Neural crest cell (in vitro differentiated cells): ENCODE data around the gene PRKCE. TPM values are rescaled to one million over a fixed set of nuclear protein-coding genes. Genes with fewer than 3 reads are reported as not detected.

Experiments
- DNase-seq: peaks from one replicate; pipeline ENCODE4 v3.0.0; 2021; ENCODE audit warnings: low read depth, mixed read lengths, low spot score
- H3K27ac Mint-ChIP-seq: one replicate; pipeline ENCODE4 v1.8.0; 2021; ENCODE audit warnings: mild to moderate bottlenecking, mixed read lengths; ENCODE audit not compliant: unreplicated experiment
- H3K27me3 Mint-ChIP-seq: 2 replicates; pipeline ENCODE4 v1.8.0; 2021; ENCODE audit warnings: low read depth, mild to moderate bottlenecking, mixed read lengths
- H3K36me3 Mint-ChIP-seq: 2 replicates; pipeline ENCODE4 v1.8.0; 2021; ENCODE audit warnings: low read depth, mild to moderate bottlenecking, mixed read lengths
- H3K4me1 Mint-ChIP-seq: 2 replicates; pipeline ENCODE4 v1.8.0; 2021; ENCODE audit warnings: mixed read lengths
- H3K4me3 Mint-ChIP-seq: one replicate; pipeline ENCODE4 v1.8.0; 2021; ENCODE audit warnings: mild to moderate bottlenecking, mixed read lengths
- H3K9me3 Mint-ChIP-seq: 2 replicates; pipeline ENCODE4 v1.8.0; 2021; ENCODE audit warnings: mixed read lengths
- total RNA-seq: library from RNA; stranded (reverse); gene quantifications from 2 replicates; pipeline ENCODE4 v1.2.1, GENCODE V29; 2021
- TF ChIP-seq, protein P1 (sequence below): fragments of 200-600 bp; sonication (generic); conservative IDR thresholded peaks from 2 replicates; pipeline ENCODE4 v1.5.0; 2021; ENCODE audit warnings: antibody characterized with exemption, mild to moderate bottlenecking

The PRKCE gene
- total RNA-seq, 1 donor from 2014 or later = 15.6 TPM

DNA sequence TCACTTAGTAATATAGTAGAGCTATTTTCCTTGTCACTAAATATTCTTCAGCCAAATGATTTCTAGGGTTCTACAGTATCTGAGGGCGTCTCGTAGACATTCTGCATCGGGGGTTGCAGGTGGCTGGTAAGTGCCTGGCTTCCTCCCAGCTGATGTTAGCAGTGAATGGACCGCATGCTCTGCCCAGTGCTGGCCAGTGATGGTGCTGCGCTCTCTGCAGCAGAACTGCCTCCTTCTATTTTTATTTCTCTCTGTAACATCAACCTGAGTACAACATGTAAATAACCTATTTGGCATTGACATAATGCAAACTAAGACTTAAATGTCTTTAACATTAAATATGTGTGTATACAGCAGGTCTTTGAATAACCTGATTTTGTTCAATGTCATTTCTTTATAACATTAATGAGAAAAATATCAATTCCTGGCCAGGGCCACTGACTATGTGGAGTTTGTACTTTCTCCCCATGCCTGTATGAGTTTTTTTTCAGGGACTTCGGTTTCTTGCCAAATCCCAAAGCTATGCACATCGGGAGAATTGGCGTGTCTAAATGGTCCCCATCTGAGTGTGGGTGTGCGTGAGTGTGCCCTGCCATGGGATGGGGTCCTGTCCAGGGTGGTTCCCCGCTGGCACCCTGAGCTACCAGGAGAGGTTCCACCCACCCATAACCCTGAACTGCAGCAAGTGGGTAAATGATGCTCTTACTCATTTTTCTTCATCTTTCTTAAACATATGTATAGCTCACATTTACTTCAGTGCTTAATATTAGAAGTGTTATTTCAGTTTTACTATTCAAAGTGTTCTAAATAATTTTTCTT lies 367.5 kb downstream of the PRKCE start:
- TF ChIP-seq, protein P1, sequence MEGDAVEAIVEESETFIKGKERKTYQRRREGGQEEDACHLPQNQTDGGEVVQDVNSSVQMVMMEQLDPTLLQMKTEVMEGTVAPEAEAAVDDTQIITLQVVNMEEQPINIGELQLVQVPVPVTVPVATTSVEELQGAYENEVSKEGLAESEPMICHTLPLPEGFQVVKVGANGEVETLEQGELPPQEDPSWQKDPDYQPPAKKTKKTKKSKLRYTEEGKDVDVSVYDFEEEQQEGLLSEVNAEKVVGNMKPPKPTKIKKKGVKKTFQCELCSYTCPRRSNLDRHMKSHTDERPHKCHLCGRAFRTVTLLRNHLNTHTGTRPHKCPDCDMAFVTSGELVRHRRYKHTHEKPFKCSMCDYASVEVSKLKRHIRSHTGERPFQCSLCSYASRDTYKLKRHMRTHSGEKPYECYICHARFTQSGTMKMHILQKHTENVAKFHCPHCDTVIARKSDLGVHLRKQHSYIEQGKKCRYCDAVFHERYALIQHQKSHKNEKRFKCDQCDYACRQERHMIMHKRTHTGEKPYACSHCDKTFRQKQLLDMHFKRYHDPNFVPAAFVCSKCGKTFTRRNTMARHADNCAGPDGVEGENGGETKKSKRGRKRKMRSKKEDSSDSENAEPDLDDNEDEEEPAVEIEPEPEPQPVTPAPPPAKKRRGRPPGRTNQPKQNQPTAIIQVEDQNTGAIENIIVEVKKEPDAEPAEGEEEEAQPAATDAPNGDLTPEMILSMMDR = no peak
- Mint-ChIP-seq H3K9me3 (peaks cover 4% of the 10 kb centered on the region), H3K36me3 (peaks cover 20% of the 10 kb centered on the region), H3K4me1 (peaks cover 19% of the 10 kb centered on the region), H3K4me3 (no peak overlapping the region), H3K27me3 (no peaks in the 10 kb centered on the region), H3K27ac (no peak overlapping the region)
- DNase-seq = no peak

DNA sequence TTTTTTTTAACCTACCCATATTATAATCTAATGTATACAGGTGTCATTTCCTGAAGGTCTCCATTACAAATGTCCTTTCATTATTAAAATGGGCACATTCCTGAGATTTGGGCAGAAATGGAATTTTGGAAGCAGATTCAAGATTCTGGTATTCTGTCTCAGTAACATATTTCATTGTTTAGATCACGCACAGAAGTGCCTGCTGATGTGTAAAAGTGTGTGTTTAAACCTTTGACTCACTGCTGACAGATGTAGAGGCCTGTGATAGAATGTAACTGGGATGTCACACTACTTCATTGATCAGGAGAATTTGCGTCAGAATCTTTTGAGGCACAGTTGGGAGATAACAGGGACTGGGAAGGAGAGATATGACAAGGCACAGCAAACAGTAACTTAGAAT lies 368.9 kb downstream of the PRKCE start:
- TF ChIP-seq, protein P1 = no peak
- peaks cover 20% of the 10 kb centered on the region for H3K36me3 Mint-ChIP-seq
- peaks cover 10% of the 10 kb centered on the region for H3K4me1 Mint-ChIP-seq
- H3K27ac Mint-ChIP-seq = no peak overlapping the region
- no peaks in the 10 kb centered on the region for H3K27me3 Mint-ChIP-seq
- H3K4me3 Mint-ChIP-seq = no peak overlapping the region
- peaks cover 4% of the 10 kb centered on the region for H3K9me3 Mint-ChIP-seq
- no peak for DNase-seq

DNA sequence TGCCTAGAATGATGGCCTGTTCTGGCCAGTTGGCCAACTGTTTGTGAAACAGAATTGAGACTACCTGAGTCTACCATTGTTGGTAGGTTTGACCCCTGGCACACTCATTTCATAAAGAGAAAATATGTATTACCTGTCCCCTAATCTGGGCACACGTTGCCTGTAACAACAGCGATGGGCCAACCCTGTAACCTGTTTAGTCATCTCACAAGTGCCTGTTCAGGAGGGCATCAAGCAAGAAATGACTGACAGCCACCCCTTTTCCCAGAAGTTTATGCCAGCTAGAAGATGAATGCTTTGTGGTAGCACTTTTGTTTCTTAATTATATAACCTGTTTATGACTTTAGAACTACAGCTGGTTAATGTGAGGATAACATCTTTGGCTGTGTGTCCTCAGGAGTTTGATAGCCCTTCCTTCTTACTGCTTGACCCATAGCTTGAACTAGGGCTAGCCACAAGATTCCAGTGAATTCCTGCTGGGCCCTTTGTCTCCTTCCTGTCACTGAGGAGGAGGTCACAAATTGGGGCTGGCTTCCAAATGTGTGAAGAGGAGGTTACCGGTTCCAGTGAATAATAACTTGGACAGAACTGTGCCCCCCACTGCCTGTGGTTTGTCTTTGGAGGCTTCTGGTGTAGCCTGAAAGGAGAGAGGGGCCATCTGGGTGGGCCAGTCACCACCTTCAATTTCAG lies 371.8 kb downstream of the PRKCE start:
- no peaks in the 10 kb centered on the region for H3K4me1 Mint-ChIP-seq
- no peaks in the 10 kb centered on the region for H3K27me3 Mint-ChIP-seq
- DNase-seq = no peak
- peaks cover 4% of the 10 kb centered on the region for H3K9me3 Mint-ChIP-seq
- no peak overlapping the region for H3K4me3 Mint-ChIP-seq
- peaks cover 12% of the 10 kb centered on the region for H3K36me3 Mint-ChIP-seq
- TF ChIP-seq, protein P1 = no peak
- peak overlapping the region; percentile 12 for H3K27ac Mint-ChIP-seq

DNA sequence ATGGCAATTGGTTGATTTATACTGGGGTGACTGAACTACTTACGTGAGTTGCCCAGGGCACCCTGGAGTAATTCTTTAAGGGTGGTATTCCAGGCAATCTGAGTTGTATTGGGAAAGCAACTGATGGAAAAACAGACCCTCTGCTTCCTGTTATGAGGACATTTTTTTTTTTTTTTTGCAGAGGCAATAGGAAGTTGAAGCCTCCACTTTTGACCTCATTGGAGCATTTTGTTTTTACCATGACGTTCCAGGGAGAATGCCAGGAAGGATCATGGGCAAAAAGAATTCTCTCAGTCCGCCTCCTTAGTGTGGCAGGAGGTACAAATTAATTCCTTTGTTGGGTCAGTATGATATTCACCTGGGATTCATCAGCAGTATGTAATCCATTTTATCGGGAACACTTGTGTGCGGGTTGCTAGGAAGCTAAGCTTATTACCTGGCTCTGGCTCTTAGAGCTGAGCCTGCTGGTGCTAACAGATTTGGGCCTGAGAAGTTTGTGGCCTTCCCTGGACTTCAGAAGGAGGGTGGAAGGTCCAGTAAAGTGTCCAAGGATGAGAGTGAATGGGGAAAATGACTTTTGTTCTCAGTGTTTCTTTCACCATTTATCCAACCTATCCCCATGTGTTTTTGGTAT lies 372.8 kb downstream of the PRKCE start:
- peaks cover 12% of the 10 kb centered on the region for H3K36me3 Mint-ChIP-seq
- H3K4me3 Mint-ChIP-seq = no peak overlapping the region
- no peaks in the 10 kb centered on the region for H3K4me1 Mint-ChIP-seq
- TF ChIP-seq, protein P1 = no peak
- H3K27me3 Mint-ChIP-seq = no peaks in the 10 kb centered on the region
- H3K9me3 Mint-ChIP-seq = peaks cover 4% of the 10 kb centered on the region
- no peak overlapping the region for H3K27ac Mint-ChIP-seq
- DNase-seq = no peak

DNA sequence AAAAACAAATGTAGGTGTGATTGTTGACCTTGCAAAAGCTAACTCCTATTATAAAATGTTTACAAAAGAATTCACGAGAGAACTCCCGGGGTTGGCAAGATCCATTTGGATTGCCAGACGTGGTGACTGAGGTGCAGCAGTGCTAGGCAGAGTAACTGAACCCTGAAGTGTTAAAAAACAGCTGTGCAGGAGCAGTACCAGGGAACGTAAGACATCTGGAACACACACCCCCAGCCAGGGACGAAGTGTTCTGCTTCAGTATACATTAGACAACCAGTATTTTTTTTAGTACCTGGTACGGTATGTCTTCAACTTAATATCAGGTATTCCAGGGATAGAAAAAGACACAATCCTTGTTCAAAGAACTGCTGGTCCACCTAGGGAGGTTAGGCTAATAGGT lies 373.6 kb downstream of the PRKCE start:
- Mint-ChIP-seq H3K27ac (no peak overlapping the region), H3K27me3 (no peaks in the 10 kb centered on the region), H3K4me1 (no peaks in the 10 kb centered on the region), H3K9me3 (peaks cover 4% of the 10 kb centered on the region), H3K4me3 (no peak overlapping the region), H3K36me3 (peaks cover 12% of the 10 kb centered on the region)
- no peak for DNase-seq
- TF ChIP-seq, protein P1 = no peak
